GM18951 (cell line): ENCODE data around the gene NPAS3.

ENCODE experiments used
- POLR2A ChIP-seq: IDR thresholded peaks from 4 replicates; pipeline ENCODE4 v1.6.1; 2011; ENCODE audit warnings: mild to moderate bottlenecking; ENCODE audit not compliant: insufficient read length, insufficient read depth; ENCODE audit errors: extremely low read depth
- in situ Hi-C: fragments of 300-500 bp; cut with MboI; formaldehyde crosslinking; loops from one replicate; pipeline ENCODE4 v1.12.0; 2022; ENCODE audit warnings: low sequenced_read_pairs, mixed read lengths, inconsistent platforms; ENCODE audit not compliant: unreplicated experiment

The NPAS3 gene

GRCh38 chr14:33622496-33622895 is 683.8 kb downstream of the NPAS3 start:
- TF ChIP-seq POLR2A: no peak
- in situ Hi-C loops: no loop called here

DNA sequence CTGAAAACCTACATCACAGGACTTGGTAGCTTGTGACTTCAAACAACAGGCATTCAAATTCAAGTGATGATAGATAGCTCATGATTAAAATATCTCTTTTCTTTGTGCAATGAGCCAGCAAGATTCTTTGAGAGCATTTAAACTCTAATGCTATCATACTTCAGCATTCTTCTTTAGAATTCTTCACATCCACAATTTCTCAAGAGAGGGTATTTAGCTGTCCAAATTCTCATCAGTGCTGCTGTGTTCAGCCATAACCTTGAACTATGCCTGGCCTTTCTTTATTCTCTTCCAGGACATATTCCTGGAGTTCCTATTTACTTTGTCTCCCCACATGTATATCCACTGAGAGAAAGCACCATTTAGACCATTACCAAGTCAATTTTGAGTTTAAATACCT is 691.1 kb downstream of the NPAS3 start:
- no peak for TF ChIP-seq POLR2A
- in situ Hi-C loops: no loop called here

DNA sequence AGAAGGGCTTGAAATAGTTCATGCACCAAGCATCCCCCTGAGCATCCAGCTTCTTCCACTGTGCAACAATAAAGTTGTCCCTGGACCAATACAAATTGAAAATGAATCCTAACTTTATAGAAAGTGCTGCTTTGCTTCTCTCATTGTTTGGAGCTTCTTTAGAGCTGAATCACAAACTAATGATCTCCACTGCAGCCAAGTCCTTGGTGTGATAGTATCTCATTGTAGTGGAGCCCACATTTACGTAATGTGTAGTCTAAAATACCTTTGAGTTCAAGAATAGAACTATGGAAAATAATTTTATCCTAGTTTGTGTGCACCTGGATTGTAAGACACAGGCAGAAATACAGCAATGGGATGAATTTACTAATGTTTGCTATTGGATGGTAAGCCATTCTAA is 692.3 kb downstream of the NPAS3 start:
- TF ChIP-seq POLR2A: no peak
- in situ Hi-C loops: no loop called here

DNA sequence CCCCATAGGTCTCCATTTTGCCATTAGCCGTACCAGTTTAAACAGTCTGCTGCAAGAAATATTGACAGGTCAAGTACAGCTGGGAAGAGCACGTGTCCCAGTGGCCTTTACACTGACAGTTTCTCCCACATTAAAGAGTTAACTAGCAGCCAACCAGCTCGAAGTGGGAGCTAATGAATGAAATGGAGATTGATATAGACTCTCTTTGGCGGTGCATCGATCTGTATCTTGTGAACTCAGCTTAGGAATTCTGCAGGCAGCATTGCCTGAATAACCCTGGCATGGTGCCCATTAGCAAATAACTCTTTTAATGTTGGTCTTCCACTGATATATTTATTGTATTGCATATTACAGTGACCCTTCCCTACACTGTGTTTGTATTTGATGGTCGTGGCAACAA is 692.8 kb downstream of the NPAS3 start:
- no peak for TF ChIP-seq POLR2A
- in situ Hi-C loops: no loop called here

- in situ Hi-C loops: no loop called here
- TF ChIP-seq POLR2A: no peak
These were observed 696.0 kb downstream of the NPAS3 start for GRCh38 chr14:33634631-33635030.

DNA sequence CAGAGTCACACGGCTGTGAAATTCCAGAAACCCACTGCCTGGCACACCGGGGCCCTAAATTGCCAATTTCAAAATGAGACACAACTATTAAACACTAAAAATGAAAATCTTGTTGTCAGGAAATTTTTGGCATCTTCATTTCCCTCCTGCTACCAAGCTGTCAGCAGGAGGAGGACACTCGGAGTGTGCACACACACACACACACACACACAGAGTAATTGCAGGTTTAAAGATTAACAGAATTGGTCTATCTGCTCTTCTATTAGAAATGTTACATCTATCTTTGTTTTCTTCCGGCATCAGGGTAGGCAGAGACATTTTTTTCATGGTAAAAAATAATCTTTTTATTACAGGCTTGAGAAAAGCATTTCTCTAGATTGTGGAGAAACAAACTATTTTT is 698.0 kb downstream of the NPAS3 start:
- in situ Hi-C loops: no loop called here
- no peak for TF ChIP-seq POLR2A

DNA sequence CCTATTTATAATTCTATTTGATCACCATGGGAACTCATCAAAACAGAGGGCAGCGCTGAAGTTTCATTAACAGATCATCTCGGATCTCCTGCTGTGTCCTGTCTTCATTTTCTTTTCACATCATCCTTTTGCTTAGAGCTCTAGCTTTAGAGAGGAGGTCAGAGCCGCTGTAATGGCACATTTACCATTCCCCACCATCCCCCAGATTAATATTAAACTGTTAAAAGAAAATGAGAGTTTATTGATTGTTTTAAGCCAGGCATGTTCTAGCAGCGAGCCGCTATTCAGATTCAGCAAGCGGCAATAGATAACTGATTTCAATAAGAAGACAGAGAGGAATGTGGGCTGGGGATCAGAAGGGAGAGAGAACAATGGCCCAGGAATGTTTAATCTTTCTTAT is 703.4 kb downstream of the NPAS3 start:
- TF ChIP-seq POLR2A: no peak

GRCh38 chr14:33642691-33643244 is 704.1 kb downstream of the NPAS3 start:
- in situ Hi-C loops: no loop called here
- no peak for TF ChIP-seq POLR2A

More for the DNA sequence above, 703.4 kb downstream of the NPAS3 start:
- in situ Hi-C loops: no loop called here

DNA sequence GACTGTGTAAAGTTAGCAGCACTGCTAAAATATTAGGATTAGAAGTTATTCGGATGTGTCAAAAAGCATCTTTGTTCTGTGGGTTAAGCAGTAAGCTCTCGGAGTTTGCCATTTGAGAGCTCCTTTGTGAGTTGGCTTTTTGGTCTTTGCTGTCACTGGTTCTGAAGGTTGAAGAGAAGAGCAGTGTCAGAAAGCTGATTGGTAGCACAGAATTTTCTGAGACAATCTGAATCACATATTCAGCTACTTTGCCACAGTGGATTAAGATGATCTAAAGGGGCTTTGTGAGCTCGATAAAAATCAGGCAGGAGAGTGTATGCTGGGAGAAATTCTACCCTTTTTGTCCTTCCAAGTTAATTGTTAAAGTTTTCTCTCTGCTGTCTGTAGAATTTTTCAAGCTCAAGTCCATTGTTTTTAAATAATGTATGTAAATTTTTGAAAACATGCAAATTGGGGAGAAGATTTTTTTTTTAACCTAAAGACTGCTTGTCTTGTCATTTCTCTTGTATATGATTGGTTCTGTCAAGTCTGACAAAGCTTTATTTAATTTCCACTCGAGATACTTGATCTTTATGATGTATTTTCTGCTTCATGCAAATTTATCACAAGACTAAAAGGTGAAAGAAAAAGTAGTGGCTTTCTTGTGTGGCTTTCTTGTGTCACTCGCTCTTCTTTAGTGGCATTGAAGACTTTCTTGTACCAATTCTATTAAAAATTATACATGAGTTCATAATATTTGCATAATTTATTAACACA is 704.9 kb downstream of the NPAS3 start:
- in situ Hi-C loops: no loop called here
- TF ChIP-seq POLR2A: no peak

DNA sequence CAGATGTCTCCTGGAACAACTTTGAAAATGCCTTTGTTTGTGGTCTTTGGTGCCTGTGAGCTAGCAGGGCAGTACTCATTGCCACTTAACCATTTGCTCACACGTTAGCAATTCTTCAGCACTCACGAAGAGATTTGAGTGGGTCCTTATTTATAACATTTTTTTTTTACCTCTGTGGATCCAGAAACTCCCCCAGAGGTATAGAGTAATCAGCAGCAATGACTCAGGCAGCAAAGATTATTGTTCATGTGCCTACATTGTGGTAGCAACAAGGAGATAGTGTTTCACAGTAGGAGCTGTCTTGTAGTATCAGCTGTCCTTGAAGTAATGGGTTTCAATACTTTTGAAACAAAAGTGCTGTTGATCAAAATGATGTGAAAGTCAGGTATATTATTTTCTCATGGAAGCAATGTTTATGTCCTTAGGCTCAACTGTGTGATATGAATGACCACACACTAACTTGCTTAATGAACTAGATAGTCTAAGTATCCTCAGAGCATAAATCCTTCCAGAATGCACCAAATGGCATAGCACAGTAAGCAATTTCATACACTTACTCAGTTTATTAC is 708.1 kb downstream of the NPAS3 start:
- in situ Hi-C loops: no loop called here
- no peak for TF ChIP-seq POLR2A

GRCh38 chr14:33647385-33647786 is 708.7 kb downstream of the NPAS3 start:
- in situ Hi-C loops: no loop called here
- no peak for TF ChIP-seq POLR2A

- in situ Hi-C loops: no loop called here
- TF ChIP-seq POLR2A: no peak
These were observed 711.8 kb downstream of the NPAS3 start for GRCh38 chr14:33650430-33650829.

- no peak for TF ChIP-seq POLR2A
- in situ Hi-C loops: no loop called here
These were observed 714.1 kb downstream of the NPAS3 start for GRCh38 chr14:33652566-33653307.
